ENCODE results near the gene PALM.

Gene PALM

GRCh38 chr19:796692-797527 is 88.2 kb downstream of the PALM start, which contains the start of gene PTBP1:
PTBP1 (plus strand) TSS chr19:797452; CDS start chr19:797498, 46 bp downstream.
- peak; percentile 100 for DNase-seq (ENCODE audit: low read depth, low spot score)
- H3K4me1 ChIP-seq (ENCODE audit: control insufficient read depth, insufficient read depth, low read length): peaks cover 10% of the 10 kb centered on the region
- no CpG with 5 or more reads among the region's 83 CpGs for WGBS (ENCODE audit: insufficient coverage, insufficient read length)
- H3K36me3 ChIP-seq (ENCODE audit: control insufficient read depth, insufficient read depth, low read length): peaks cover 22% of the 10 kb centered on the region
- H3K27me3 ChIP-seq (ENCODE audit: control insufficient read depth, insufficient read depth, low read length): no peaks in the 10 kb centered on the region
- no peak within 1 kb of the TSS for H3K27ac ChIP-seq (ENCODE audit: low read length)
- H3K4me3 ChIP-seq (ENCODE audit: low read length): peak within 1 kb of the TSS; percentile 97
- no peaks in the 10 kb centered on the region for H3K9me3 ChIP-seq (ENCODE audit: control insufficient read depth, insufficient read depth, low read length)
